Stimulated activated CD8-positive, alpha-beta memory T cell treated with anti-CD3 and anti-CD28 coated beads, Interleukin-4, amount 100 ng/mL, for 4 hours (primary cell): ENCODE measurements around the gene STMND1.
"Not testable (repeated sequence)": the region's sequence is repeated elsewhere in the genome, so short reads cannot be mapped to it uniquely, and the experiment has no call there.

Experiments used
- DNase-seq, 2 donors: peaks; one replicate each; pipeline ENCODE4 v3.0.0-alpha.2; 2020; ENCODE audit warnings: low read depth in 2 of 2, low spot score in 1 of 2

Gene STMND1

DNA sequence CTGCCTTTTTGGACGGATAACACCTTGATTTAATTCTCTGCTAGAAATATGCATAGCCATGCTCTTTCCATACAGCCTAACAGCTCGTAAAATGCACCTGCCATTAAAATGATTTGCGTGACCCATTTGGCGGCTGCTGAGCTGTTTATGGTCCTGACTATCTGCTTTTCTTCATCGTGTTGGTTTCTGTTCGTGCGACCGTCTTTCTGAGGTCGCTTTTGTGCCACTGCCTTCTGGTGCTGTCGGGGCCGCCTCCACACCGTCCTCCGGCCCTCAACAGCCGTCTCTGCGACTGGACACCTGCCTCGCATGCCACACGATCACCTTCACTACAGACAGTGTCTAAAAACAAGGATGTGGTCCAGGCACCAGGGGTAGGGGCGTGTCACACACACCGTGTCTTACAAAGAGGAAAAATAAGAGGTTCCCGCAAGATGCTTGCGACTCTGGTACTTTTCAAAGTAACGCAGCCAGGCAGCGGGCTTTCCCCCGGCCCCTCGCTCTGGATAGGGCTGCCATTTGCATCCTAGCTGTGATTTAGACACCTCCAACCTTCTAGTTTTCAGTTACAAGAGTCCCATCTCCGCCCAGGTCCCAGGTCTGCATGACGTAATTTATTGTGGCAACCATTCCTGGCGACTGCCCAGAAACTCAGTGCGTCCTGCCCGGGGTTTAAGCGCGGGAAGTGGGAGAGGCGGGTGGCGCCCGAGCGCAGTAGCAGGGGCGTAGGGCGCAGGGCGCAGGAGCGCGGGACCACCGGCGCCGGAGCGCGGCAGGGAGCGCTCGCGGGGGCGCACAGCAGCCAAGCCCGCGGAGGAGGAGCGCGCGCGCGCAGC lies at the start of gene STMND1:
Gene STMND1 (plus strand): TSS at position 629 of the 836 bp plus-strand sequence. CDS start 208 bp downstream, outside the sequence.
- DNase-seq: no peak

DNA sequence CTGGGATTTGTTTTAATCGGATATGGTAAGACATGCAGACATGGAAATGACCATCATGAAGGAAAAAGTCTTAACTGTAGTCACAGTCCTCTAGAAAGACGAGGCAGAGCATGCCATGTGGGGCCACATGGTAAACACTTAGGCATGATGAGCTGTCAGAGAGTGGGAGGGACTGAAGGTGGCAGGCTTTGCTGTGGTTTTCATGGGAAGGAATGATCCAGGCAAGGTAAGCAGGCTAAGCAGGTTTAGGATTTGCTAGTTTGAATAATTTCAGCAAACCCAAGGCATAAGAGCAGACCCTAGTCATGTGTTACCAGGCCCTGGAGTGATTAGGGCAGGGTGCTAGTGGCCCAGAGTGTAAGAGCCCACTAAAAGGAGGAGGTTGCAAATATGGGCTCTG lies 47.2 kb upstream of the STMND1 start:
- DNase-seq: no peak

DNA sequence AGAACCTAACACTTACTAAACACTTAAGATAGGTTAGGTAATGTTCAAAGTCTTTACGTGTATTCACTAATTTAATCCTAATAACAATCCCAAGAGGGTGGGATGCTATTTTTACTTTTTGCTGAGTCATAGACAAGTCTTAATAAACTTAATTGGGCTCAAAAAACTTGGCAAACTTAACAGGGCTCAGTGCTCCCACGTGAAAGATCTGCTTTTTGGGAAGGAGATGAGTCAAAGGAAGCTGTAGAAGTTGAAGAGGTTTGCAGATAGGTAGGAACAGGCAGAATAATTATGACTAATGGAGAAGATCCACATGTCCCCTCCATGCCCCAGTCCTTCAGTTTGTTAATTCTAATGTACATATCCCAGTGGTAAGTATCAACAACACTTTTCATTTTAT lies 44.5 kb upstream of the STMND1 start:
- no peak for DNase-seq

DNA sequence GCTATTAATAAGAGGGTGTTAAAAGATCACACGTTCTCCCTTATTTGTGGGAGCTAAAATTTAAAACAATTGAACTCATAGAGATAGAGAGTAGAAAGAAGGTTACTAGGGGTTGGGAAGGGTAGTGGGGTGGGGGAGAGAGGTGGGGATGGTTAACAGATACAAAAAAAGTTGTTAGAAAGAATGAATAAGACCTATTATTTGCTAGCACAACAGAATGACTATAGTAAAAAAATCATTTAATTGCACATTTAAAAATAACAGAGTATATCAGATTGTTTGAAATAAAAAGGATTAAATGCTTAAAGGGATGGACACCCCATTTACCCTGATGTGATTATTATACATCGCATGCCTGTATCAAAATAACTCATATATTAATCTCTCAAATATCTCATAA lies 43.3 kb upstream of the STMND1 start:
- no peak for DNase-seq

DNA sequence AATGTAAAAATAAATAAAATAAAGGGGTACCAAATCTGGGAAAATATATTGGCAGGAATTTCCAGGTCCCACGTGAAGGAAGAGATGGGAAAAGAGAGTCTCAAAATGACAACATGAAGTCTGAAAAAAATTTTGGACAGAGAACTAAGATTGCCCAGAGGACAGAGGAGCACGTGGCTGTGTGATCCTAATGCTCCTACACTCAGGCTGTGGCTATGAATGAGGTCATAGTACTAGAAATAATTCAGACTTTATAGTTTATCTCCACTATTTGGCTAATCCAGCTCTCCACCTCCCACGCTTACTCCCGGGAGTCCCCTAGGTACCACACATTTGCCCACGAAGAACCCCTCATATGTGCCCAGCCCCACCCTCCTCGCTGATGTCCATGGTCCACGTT lies 42.8 kb upstream of the STMND1 start:
- DNase-seq: no peak

DNA sequence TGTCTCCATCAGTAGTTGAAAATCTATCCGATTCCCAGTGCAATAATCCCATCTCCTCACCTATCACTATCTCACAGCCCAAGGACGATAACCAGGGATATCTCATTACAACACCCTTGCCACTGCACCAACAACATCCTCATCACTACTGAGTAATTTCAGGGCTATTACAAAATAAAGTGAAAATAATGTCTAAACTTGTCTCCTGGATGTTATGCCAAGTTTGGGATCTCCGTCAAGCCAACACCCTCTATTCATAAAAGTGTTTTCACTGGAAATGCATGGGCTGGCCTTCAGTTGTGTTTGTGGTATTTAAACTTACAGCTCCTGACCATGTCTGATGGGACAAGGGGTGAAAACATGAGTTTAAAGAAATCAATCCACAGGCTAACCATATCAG lies 42.0 kb upstream of the STMND1 start:
- DNase-seq: no peak

DNA sequence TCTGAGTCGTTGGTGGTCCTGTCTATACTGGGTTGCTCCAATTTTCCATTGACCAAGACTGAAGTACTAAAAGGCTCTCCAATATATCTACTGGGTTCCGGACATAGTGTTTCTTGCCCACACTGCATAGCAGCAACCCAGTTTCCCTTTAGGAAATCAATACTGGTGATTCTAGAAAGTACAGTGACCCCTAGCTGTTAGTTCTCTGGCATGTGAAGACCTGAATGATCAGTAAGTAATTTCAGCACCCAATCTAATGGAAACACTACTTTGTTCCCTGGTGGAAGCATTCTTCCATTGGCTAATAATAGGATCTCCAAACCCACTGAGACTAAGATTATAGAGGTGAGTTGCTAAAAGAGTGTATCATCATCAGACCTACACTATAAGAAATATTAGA lies 40.8 kb upstream of the STMND1 start:
- DNase-seq: no peak

DNA sequence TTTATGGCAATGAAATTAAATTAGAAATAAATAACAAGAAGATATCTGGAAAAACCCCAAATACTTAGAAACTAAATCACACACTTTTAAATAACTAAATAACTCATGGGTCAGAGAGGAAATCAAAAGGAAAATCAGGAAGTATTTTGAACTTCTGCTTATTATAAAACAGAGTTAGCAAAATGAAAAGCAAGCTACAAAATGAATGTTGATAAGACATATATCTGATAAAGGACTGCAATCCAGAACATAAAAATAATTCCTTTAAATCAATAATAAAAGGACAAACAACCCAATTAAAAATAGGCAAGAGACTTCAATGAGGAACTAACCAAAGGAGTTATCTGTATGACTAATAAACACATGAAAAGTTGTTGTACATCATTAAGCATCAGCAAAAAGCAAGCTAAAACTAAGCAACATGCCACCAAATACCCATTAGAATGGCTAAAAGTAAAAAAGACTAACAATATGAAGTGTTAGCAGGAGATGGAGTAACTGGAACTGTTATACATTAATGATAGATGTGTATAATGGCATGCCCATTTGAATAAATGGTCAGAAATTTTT lies 38.9 kb upstream of the STMND1 start:
- DNase-seq: no peak

DNA sequence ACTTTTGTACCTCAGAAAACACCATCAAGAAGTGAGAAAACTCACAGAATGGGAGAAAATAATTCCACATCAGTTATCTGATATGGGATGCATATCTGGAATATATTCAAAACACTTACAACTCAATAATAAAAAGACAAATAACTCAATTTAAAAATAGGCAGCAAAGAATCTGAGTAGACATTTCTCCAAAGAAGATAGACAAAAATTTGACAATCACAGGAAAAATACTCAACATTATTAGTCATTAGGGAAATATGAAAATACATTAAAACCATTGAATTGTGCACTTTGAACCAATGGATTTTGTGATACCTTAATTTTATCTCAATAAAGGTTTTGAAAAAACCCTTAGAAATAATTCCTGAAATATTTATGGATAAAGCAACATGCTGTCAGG lies 36.9 kb upstream of the STMND1 start:
- DNase-seq: no peak

DNA sequence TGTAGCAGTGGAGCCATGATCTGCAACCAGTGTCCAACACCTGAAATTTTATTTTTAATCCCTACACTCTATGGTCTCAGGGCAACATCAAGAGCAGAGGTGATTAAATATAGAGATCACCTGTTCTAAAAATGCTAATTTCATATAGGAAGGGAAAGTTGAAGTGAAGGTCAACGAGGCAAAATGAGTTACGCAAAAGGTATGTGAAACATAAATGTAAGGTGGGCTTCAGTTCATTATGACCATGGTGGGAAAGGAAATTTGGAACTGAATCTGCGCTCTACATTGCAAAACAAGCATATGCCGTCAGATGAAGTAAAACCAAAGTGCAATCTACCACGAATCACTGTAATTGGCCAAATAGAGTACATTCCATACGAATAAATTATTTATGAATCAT lies 35.2 kb upstream of the STMND1 start:
- no peak for DNase-seq

DNA sequence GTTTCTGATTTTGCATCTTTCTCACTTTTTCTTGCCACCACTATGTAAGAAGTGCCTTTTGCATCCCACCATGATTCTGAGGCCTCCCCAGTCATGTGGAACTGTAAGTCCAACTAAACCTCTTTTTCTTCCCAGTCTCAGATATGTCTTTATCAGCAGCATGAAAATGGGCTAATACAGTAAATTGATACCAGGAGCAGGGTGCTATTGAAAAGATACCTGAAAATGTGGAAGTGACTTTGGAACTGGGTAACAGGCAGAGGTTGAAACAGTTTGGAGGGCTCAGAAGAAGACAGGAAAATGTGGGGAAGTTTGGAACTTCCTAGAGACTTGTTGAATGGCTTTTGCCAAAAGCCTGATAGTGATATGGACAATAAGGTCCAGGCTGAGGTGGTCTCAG lies 32.9 kb upstream of the STMND1 start:
- DNase-seq: not testable (repeated sequence)

DNA sequence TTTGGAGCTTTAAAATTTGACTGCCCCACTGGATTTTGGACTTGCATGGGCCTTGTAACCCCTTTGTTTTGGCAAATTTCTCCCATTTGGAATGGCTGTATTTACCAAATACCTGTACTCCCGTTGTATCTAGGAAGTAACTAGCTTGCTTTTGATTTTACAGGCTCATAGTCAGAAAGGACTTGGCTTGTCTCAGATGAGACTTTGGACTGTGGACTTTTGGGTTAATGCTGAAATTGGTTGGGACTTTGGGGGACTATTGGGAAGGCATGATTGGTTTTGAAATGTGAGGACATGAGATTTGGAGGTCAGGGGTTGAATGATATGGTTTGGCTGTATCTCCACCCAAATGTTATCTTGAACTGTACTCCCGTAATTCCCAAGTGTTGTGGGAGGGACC lies 31.4 kb upstream of the STMND1 start:
- DNase-seq: not testable (repeated sequence)

DNA sequence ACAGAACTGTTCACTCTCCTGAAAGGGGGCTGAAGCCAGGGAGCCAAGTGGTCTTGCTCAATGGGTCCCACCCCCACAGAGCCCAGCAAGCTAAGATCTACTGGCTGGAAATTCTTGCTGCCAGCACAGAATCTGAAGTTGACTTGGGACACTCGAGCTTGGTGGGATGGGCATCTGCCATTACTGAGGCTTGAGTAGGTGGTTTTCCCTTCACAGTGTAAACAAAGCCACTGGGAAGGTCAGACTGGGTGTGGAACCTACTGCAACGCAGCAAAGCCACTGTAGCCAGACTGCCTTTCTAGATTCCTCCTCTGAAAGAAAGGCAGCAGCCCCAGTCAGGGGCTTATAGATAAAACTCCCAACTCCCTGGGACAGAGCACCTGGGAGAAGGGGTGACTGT lies 28.3 kb upstream of the STMND1 start:
- DNase-seq: not testable (repeated sequence)

DNA sequence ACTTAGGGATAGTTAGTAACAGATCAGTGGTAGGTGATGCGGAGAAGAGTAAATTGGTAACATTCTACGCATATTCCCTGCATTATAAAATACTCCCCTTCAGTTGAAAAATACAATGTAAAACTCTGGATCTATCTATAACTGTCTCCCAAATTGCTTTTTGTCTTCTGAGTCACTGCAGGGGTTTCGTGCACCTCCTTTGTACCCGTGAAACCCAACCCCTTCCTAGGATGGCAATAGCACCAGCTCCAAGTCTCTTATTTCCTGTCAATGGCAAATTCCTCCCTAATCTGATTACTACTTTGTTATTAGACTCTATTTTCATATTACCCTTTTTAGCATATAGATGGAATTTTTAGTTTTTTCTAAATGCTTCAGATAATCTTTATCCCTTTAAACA lies 20.6 kb upstream of the STMND1 start:
- no peak for DNase-seq

DNA sequence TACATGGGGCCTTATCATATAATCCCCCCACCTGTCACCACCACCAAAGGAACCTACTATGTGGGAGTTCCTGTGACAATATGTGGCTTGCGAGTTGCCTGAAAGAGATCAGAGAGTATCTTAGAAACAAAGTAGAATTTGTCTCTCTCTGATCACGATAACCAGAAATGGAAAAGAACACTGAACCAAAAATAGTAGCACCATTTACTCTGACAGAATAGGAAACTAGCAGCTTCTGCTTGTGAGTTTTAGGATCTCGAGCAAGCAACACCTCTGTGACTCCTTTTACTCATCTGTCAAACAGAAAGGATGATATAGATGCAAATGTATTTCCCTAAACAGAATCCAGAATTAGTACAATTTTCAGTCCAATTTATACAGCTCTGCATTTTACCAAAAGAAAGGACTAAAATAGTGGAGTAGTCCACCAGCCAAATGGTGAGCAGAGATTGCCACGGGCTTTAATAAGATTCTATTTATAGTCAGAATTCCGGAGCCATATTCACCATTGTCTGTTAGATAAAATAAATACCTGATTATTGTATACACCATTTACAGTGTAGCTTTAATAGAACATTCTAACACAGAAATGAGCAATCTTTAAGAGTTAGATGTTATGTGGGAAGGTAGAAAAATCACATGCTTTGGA lies 19.9 kb upstream of the STMND1 start:
- no peak for DNase-seq

DNA sequence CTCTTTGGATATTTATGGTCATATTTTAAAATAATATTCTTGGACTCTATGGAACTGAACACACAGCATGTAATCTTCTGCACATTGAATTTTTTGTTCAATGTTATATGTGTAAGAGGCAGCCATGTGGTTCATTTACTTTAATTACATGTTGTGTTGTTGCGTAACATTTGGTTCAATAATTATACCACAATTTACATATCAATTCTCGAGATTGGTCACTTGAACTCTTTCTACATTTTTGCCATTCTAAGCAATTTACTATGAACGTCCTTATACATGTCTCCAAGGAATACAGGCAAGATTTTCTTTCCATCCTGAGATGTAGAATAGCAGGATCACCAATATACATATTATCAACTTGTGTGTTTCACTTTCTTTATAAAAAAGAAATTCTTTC lies 18.5 kb upstream of the STMND1 start:
- DNase-seq: no peak

DNA sequence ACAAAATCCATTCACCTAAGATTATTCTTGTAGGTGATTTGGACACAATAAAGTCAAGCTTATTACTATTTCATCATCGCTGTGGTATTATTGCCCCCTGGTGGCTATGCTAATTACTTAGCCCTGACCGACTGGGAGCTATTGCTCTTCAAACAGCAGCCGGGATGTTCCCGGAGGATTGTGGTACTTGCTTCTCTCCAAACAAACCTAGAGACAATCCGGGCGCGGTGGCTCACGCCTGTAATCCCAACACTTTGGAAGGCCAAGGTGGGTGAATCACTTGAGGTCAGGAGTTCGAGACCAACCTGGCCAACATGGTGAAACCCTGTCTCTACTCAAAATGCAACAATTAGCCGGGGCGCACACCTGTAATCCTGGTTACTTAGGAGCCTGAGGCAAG lies 15.4 kb upstream of the STMND1 start:
- no peak for DNase-seq

DNA sequence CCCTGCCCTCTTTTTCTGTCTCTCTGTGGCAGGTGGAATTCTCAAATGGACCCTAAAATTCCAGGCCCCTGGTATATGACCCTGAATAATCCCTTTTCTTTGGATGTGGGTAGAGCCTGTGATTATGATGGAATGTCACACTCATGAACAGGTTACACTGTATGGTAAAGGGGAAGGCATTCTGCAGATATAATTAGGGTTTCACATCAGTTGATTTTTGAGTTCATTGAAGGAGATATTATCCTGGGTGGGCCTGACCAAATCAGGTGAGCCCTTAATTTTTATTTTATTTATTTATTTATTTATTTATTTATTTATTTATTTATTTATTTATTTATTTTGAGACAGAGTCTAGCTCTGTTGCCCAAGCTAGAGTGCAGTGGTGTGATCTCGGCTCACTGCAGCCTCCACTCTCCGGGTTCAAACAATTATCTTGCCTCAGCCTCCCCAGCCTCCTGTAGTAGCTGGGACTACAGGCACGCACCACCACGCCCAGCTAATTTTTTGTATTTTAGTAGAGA lies 13.7 kb upstream of the STMND1 start:
- no peak for DNase-seq

DNA sequence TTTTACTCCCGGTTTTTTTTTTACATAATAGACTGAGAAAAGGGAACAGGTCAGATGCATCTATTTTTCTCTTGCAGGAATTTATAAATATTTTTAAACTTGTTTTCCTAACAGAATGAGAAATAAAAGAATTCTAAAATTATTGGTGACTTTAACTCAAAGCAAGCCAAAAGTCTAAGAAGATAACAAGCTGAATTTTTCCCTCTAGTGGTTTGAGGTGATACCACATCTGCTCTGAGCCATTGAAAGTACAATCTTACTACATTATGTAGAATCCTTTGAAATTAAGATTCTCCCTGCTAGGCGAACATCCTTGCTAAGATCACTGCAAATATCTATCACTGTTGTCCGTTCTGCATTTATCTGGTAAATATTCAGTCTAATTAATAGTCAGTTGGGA lies 10.7 kb upstream of the STMND1 start:
- DNase-seq: no peak

DNA sequence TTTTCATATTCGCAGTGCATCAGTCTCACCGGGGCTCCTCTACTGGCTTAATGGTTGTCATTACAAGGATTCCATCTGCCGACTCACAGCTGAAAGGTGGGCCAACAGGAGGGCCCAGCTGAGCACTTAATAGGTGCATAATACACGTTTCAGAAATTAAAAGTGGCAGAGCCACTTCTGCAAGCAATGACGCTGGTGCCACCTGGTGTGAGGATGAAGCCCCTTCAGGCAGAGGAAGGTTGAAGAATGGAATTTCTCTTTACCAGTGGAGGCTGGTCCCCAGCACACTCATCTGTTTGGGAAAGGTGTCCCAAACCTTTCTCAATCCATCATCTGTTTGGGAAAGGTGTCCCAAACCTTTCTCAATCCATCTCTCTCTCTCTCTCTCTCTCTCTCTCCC lies 8.2 kb upstream of the STMND1 start:
- no peak for DNase-seq

DNA sequence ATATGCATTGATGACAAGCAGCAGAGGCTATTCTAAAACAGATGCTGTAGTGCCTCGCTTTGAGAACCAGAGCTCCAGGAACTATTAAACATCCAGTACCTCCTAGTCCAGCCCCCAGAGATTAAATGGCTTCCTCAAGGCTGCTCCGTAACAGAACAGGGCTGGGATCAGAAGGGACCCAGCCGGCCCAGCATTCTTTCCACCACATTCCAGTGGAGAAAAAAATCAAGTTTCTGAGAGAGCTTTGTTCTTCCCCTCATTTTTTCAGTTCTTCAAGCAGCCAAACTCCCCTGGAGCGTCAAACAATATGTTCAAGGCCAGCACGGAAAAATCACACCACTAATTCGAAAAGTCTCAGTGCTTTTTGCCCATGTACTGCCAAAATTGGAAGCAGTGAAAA lies 5.8 kb upstream of the STMND1 start:
- no peak for DNase-seq

DNA sequence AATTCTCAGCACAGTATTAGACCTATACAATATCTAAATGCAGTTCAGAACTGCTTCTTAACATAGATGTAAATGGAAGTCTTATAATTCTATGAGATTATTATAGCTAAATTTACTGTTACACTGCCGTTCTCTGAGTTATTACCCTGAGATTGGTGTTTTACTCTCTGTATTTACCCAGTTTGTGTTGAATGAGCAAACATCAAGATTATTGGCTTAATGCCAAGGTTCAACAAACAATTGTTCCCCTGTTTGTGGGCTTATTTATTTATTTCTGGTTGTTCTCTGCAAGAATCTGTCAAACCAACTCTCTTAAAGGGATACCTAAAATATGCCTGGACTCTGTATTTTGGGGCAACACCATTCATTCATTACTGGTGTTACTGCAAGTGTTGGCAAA lies 5.2 kb upstream of the STMND1 start:
- no peak for DNase-seq
